Osteoblast (primary cell): ENCODE data around the gene OR6B3. TPM values are rescaled to one million over a fixed set of nuclear protein-coding genes. Genes with fewer than 3 reads are reported as not detected.
"Not testable (repeated sequence)": the region's sequence is repeated elsewhere in the genome, so short reads cannot be mapped to it uniquely, and the experiment has no call there.

ENCODE experiments used
- DNase-seq: peaks from one replicate; pipeline ENCODE4 v3.0.0; 2011; ENCODE audit warnings: low spot score, mixed read lengths; ENCODE audit not compliant: insufficient read length; ENCODE audit errors: missing footprints
- H2AFZ ChIP-seq: 2 replicates; pipeline ENCODE4 v1.6.0; 2011; ENCODE audit warnings: mild to moderate bottlenecking, low read length
- H3K27ac ChIP-seq: 2 replicates; pipeline ENCODE4 v1.5.1; 2011; ENCODE audit warnings: mild to moderate bottlenecking, low read depth, low read length, moderate library complexity
- H3K27me3 ChIP-seq: 2 replicates; pipeline ENCODE4 v1.6.0; 2012; ENCODE audit warnings: mild to moderate bottlenecking, control low read depth, inconsistent platforms, low read length, moderate library complexity; ENCODE audit not compliant: insufficient read depth
- H3K36me3 ChIP-seq: 2 replicates; pipeline ENCODE4 v1.5.1; 2011; ENCODE audit warnings: mild to moderate bottlenecking, low read length, control low read depth, moderate library complexity; ENCODE audit not compliant: insufficient read depth
- H3K4me1 ChIP-seq: 2 replicates; pipeline ENCODE4 v1.5.1; 2011; ENCODE audit warnings: mild to moderate bottlenecking, low read length, control low read depth, moderate library complexity; ENCODE audit not compliant: insufficient read depth
- H3K4me2 ChIP-seq: 2 replicates; pipeline ENCODE4 v1.6.0; 2011; ENCODE audit warnings: mild to moderate bottlenecking, low read length; ENCODE audit not compliant: insufficient read depth
- H3K4me3 ChIP-seq: fragments of 200-600 bp; sonication (generic); 3 replicates; pipeline ENCODE4 v1.5.1; 2012; ENCODE audit warnings: mild to moderate bottlenecking, low read length, inconsistent platforms; ENCODE audit not compliant: insufficient read depth
- H3K79me2 ChIP-seq: 2 replicates; pipeline ENCODE4 v1.6.0; 2012; ENCODE audit warnings: mild to moderate bottlenecking, low read length, control low read depth, inconsistent platforms; ENCODE audit not compliant: insufficient read depth
- H3K9me3 ChIP-seq: 2 replicates; pipeline ENCODE4 v1.5.1; 2011; ENCODE audit warnings: low read depth, low read length, control low read depth
- H4K20me1 ChIP-seq: 2 replicates; pipeline ENCODE4 v1.6.0; 2012; ENCODE audit warnings: mild to moderate bottlenecking, low read length, control low read depth; ENCODE audit not compliant: insufficient read depth
- CTCF ChIP-seq: IDR thresholded peaks from 2 replicates; pipeline ENCODE4 v1.5.1; 2011; ENCODE audit warnings: mild to moderate bottlenecking, low read depth, low read length, moderate library complexity; ENCODE audit errors: extremely low read depth
- total RNA-seq: library from RNA; depleted of rRNA; stranded (reverse); fragments of >200 nt; gene quantifications from 2 replicates; pipeline ENCODE4 v1.2.3, GENCODE V29; 2012

The OR6B3 gene
- total RNA-seq, 1 donor, result not detected

GRCh38 chr2:240048237-240048636 lies 5.1 kb downstream of the OR6B3 start:
- no peak for DNase-seq
- no peak for TF ChIP-seq CTCF
- H4K20me1 ChIP-seq, result no peaks in the 10 kb centered on the region
- H3K4me3 ChIP-seq, result no peak overlapping the region
- no peaks in the 10 kb centered on the region for H3K4me1 ChIP-seq
- H3K27me3 ChIP-seq, result peaks cover 37% of the 10 kb centered on the region
- no peak overlapping the region for H2AFZ ChIP-seq
- H3K4me2 ChIP-seq, result no peak overlapping the region
- no peak overlapping the region for H3K27ac ChIP-seq
- H3K36me3 ChIP-seq, result no peaks in the 10 kb centered on the region
- no peaks in the 10 kb centered on the region for H3K9me3 ChIP-seq
- H3K79me2 ChIP-seq, result no peaks in the 10 kb centered on the region

- no peaks in the 10 kb centered on the region for H3K36me3 ChIP-seq
- H4K20me1 ChIP-seq, result no peaks in the 10 kb centered on the region
- no peaks in the 10 kb centered on the region for H3K4me1 ChIP-seq
- no peak overlapping the region for H3K27ac ChIP-seq
- no peak for DNase-seq
- no peak for TF ChIP-seq CTCF
- H3K9me3 ChIP-seq, result no peaks in the 10 kb centered on the region
- H3K79me2 ChIP-seq, result no peaks in the 10 kb centered on the region
- no peak overlapping the region for H3K4me3 ChIP-seq
- no peak overlapping the region for H3K4me2 ChIP-seq
- peaks cover 19% of the 10 kb centered on the region for H3K27me3 ChIP-seq
- no peak overlapping the region for H2AFZ ChIP-seq
These were observed 8.2 kb downstream of the OR6B3 start for GRCh38 chr2:240045098-240045497.

GRCh38 chr2:240044096-240044495 lies 9.2 kb downstream of the OR6B3 start:
- DNase-seq, H3K79me2 ChIP-seq, H3K36me3 ChIP-seq, H3K9me3 ChIP-seq, H3K4me1 ChIP-seq, H4K20me1 ChIP-seq, H3K4me3 ChIP-seq, H3K27ac ChIP-seq, H2AFZ ChIP-seq, H3K4me2 ChIP-seq: not testable (repeated sequence)
- H3K27me3 ChIP-seq, result peaks cover 19% of the 10 kb centered on the region

- Histone ChIP-seq H3K36me3 (no peaks in the 10 kb centered on the region), H3K4me3 (no peak overlapping the region), H4K20me1 (no peaks in the 10 kb centered on the region), H3K27me3 (peaks cover 13% of the 10 kb centered on the region), H2AFZ (no peak overlapping the region), H3K4me2 (no peak overlapping the region), H3K4me1 (no peaks in the 10 kb centered on the region), H3K27ac (no peak overlapping the region), H3K79me2 (no peaks in the 10 kb centered on the region), H3K9me3 (no peaks in the 10 kb centered on the region)
- TF ChIP-seq CTCF, result no peak
- DNase-seq, result no peak
These were observed 9.9 kb downstream of the OR6B3 start for GRCh38 chr2:240043279-240043989.
